ENCODE results near the gene DAD1.
"Not testable (repeated sequence)": the region's sequence is repeated elsewhere in the genome, so short reads cannot be mapped to it uniquely, and the experiment has no call there.

Gene DAD1

DNA sequence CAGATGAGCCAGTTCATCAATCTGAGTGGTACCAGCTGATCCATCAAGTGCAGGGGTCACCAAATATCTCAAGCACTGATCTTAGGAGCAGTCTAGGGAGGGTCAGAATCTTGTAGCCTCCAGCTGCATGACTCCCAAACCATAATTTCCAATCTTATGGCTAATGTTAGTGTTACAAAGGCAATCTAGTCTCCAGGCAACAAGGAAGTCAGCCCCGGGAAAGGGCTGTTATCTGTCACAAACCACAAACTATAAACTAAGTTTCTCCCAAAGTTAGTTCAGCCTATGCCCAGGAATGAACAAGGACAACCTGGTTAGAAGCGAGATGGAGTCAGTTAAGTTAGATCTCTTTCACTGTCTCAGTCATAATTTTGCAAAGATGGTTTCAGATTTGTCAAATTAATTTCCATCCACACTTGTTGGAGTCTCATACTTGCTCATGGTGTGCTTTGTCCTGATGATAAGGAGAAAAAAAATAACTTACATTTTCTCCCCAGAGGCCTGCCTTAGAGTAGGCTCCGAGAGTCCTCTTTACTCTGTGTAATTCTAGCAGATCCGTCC lies 5.2 kb upstream of the DAD1 start:
- no peak for DNase-seq (ENCODE audit: low read depth)
- TF ChIP-seq, protein P1, sequence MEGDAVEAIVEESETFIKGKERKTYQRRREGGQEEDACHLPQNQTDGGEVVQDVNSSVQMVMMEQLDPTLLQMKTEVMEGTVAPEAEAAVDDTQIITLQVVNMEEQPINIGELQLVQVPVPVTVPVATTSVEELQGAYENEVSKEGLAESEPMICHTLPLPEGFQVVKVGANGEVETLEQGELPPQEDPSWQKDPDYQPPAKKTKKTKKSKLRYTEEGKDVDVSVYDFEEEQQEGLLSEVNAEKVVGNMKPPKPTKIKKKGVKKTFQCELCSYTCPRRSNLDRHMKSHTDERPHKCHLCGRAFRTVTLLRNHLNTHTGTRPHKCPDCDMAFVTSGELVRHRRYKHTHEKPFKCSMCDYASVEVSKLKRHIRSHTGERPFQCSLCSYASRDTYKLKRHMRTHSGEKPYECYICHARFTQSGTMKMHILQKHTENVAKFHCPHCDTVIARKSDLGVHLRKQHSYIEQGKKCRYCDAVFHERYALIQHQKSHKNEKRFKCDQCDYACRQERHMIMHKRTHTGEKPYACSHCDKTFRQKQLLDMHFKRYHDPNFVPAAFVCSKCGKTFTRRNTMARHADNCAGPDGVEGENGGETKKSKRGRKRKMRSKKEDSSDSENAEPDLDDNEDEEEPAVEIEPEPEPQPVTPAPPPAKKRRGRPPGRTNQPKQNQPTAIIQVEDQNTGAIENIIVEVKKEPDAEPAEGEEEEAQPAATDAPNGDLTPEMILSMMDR (IDR thresholded peaks at IDR 0.05; ENCODE audit: low read depth, low read length, missing control alignments) = no peak
- H3K4me3 ChIP-seq (ENCODE audit: low read depth, low read length) = no peak overlapping the region

DNA sequence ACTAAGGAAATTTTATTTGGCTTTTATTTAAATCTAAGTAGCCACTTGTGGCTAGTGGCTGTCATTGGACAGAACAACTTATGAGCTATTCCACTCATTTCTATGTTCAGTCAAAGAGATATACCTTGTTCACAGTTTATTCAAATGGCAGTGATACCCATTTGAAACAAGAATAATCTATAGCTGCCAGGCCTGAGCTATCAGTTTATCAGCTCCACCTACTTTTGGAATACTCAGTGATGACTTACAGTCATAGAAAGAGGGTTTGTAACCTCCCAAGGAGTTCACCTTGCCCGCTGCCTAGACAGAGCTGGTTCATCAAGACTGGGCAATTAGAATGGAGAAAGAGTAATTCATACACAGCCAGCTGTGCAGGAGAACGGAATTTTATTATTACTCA lies 4.6 kb upstream of the DAD1 start:
- H3K4me3 ChIP-seq (ENCODE audit: low read depth, low read length) = no peak overlapping the region
- TF ChIP-seq, protein P1 (IDR thresholded peaks at IDR 0.05; ENCODE audit: low read depth, low read length, missing control alignments) = no peak
- no peak for DNase-seq (ENCODE audit: low read depth)

DNA sequence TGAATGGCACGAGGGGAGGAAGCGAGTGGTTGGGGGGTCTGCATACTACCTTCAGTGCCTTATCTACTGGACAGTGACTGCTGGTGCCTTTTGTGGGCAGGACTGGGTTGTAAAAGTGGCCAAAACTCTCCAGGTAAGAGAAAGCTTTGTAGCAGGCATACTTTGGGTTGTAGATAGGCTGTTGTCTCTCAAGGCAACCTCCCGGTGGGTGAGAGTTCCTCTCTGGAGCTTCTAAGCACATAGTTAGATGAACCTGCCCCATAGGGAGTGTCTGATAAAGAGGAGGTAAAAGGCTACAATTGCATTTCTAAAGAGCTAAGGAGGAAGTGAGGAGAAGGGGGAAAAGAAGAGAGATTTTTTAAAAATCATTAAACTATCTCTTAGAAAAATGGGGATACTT lies 4.2 kb upstream of the DAD1 start:
- no peak overlapping the region for H3K4me3 ChIP-seq (ENCODE audit: low read depth, low read length)
- TF ChIP-seq, protein P1 (IDR thresholded peaks at IDR 0.05; ENCODE audit: low read depth, low read length, missing control alignments) = no peak
- no peak for DNase-seq (ENCODE audit: low read depth)

DNA sequence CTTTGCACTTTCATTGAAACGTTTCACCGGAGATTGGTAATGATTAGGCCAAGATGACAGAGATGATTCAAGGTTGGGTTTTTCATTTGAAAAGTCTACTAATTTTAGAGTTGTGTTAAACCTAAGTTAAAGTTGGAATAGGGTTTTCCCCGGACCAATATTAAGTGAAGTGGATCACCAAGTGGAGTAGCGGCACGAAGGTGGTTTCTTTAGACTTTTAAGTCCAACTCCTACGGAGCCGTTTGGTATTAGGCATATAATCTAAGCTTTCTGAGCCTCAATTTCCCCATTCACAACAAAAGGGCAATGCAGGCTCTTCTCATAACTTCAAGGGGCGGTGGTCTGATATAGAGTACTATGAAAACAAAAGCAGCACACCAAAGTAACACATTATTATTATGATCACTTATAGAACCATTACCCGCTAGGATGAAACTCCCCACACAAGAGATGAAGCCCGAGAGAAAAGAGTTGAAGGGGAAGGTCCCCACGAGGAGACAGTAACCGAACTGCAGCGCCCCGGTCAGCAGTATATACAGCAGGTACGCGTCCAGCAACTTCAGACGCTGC lies 413 bp downstream of the DAD1 start:
- TF ChIP-seq, protein P1 (IDR thresholded peaks at IDR 0.05; ENCODE audit: low read depth, low read length, missing control alignments) = no peak
- DNase-seq (ENCODE audit: low read depth) = no peak
- peak overlapping the region; percentile 51 for H3K4me3 ChIP-seq (ENCODE audit: low read depth, low read length)

DNA sequence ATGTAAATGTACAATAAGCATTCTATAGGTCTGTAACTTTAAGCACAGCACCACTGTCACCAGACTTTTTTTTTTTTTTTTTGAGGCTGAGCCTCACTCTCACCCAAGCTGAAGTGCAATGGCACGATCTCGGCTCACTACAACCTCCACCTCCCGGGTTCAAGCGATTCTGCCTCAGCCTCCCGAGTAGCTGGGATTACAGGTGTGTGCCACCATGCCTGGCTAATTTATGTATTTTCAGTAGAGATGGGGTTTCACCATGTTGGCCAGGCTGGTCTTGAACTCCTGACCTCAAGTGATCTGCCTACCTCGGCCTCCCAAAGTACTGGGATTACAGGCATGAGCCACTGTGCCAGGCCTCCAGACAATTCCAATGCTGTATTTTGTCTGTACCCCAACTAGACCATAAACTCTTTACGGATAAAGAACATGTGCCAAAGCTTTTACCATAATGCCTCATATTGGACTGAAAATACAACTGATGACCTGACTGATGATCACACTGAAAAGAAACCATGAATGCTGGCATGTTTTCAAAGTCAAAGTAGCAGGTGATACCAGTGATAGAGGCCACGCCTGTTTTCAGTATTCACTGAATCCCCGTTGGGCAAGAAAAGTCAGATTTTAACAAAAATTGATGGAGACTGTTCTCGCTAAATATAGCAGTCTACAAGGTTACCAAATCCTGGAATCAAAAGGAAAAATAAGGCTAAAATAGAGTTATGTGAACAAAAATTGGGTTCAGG lies 1.2 kb downstream of the DAD1 start:
- peak overlapping the region; percentile 51 for H3K4me3 ChIP-seq (ENCODE audit: low read depth, low read length)
- not testable (repeated sequence) for DNase-seq (ENCODE audit: low read depth)

DNA sequence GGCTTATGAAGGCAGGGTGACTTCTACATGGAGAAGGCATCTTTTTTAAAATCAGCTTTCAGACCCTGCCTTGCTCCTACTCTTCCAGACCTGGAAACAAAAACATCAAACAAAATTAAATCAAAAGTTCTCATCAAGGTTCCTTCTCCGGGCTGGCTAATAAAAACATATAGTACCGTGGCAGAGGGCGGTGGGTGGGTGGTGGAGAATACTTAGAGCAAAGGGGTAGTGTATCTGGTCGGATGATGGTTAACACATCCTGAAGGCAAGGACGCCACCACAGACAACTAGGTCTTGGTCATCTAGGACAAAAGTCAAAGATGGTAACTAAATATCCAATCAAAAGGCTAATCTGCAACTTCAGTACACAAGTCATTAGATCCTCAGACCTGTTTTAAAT lies 1.8 kb downstream of the DAD1 start:
- DNase-seq (ENCODE audit: low read depth) = no peak
- peak overlapping the region; percentile 51; the same call in 1 of the 2 replicates for H3K4me3 ChIP-seq (ENCODE audit: low read depth, low read length)
- TF ChIP-seq, protein P1 (IDR thresholded peaks at IDR 0.05; ENCODE audit: low read depth, low read length, missing control alignments) = no peak

DNA sequence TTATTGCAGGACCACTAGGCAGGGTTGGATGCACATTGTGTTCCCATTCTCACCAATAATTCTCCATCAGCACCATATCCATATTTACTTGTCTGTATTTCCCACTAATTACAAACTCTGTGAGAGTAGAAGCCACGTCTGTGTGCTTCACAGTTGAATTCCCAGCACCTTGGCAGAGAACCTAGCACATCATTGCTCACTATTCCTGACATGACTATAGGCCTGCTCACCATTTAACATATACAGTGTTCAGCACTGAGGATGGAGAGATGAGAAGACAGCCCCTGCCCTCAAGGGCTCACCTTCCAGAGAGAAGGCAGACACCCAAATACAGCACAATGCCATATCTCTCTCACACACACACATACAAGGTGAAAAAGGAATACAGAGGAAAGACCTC lies 5.0 kb downstream of the DAD1 start:
- TF ChIP-seq, protein P1 (IDR thresholded peaks at IDR 0.05; ENCODE audit: low read depth, low read length, missing control alignments) = no peak
- no peak for DNase-seq (ENCODE audit: low read depth)
- H3K4me3 ChIP-seq (ENCODE audit: low read depth, low read length) = no peak overlapping the region

Measured in GM12864 (cell line).